HEK293T (cell line): ENCODE data around the gene MFSD11.
A peak's percentile ranks its signal among the peaks of the same experiment; 100 is the strongest.
"Not testable (repeated sequence)": the region's sequence is repeated elsewhere in the genome, so short reads cannot be mapped to it uniquely, and the experiment has no call there.

Experiments used
- ARNT ChIP-seq: fragments of 450-650 bp; IDR thresholded peaks from 2 replicates; pipeline ENCODE4 v1.6.1; 2017; ENCODE audit warnings: mild to moderate bottlenecking
- BHLHE40 ChIP-seq: fragments of 450-650 bp; IDR thresholded peaks from 2 replicates; pipeline ENCODE4 v1.6.1; 2016; ENCODE audit warnings: mild to moderate bottlenecking, moderate library complexity, borderline replicate concordance
- CTBP1 ChIP-seq: fragments of 450-650 bp; IDR thresholded peaks from 2 replicates; pipeline ENCODE4 v1.6.1; 2016; ENCODE audit warnings: borderline replicate concordance
- ELF4 ChIP-seq: fragments of 450-650 bp; IDR thresholded peaks from 2 replicates; pipeline ENCODE4 v1.6.1; 2017; ENCODE audit warnings: antibody characterized with exemption
- FOXA1 ChIP-seq: fragments of 450-650 bp; IDR thresholded peaks from 2 replicates; pipeline ENCODE4 v1.6.1; 2016; ENCODE audit warnings: mild to moderate bottlenecking
- FOXK2 ChIP-seq: fragments of 450-650 bp; IDR thresholded peaks from 2 replicates; pipeline ENCODE4 v1.6.1; 2016; ENCODE audit warnings: mild to moderate bottlenecking
- FOXM1 ChIP-seq: fragments of 450-650 bp; IDR thresholded peaks from 2 replicates; pipeline ENCODE4 v1.6.1; 2017; ENCODE audit warnings: mild to moderate bottlenecking, borderline replicate concordance
- L3MBTL2 ChIP-seq: fragments of 450-650 bp; conservative IDR thresholded peaks from 2 replicates; pipeline ENCODE4 v1.6.1; 2016; ENCODE audit warnings: mild to moderate bottlenecking
- LEF1 ChIP-seq: fragments of 450-650 bp; IDR thresholded peaks from 2 replicates; pipeline ENCODE4 v1.6.1; 2017; ENCODE audit warnings: mild to moderate bottlenecking, borderline replicate concordance
- NFRKB ChIP-seq: fragments of 450-650 bp; IDR thresholded peaks from 2 replicates; pipeline ENCODE4 v1.6.1; 2016; ENCODE audit warnings: mild to moderate bottlenecking, moderate library complexity
- SP1 ChIP-seq: fragments of 450-650 bp; IDR thresholded peaks from 2 replicates; pipeline ENCODE4 v1.6.1; 2017
- TARDBP ChIP-seq: fragments of 450-650 bp; IDR thresholded peaks from 2 replicates; pipeline ENCODE4 v1.6.1; 2016
- ZNF384 ChIP-seq: fragments of 450-650 bp; IDR thresholded peaks from 2 replicates; pipeline ENCODE4 v1.6.1; 2016
- TF ChIP-seq, protein P1 (sequence below): fragments of 450-650 bp; IDR thresholded peaks from 2 replicates; pipeline ENCODE4 v1.6.1; 2016

- not testable (repeated sequence) for TF ChIP-seq LEF1, BHLHE40, SP1, TARDBP, ELF4, CTBP1, ARNT, NFRKB, ZNF384, FOXM1, FOXA1, FOXK2
- peak; percentile 78 for TF ChIP-seq L3MBTL2
- TF ChIP-seq, protein P1, sequence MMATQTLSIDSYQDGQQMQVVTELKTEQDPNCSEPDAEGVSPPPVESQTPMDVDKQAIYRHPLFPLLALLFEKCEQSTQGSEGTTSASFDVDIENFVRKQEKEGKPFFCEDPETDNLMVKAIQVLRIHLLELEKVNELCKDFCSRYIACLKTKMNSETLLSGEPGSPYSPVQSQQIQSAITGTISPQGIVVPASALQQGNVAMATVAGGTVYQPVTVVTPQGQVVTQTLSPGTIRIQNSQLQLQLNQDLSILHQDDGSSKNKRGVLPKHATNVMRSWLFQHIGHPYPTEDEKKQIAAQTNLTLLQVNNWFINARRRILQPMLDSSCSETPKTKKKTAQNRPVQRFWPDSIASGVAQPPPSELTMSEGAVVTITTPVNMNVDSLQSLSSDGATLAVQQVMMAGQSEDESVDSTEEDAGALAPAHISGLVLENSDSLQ: not testable (repeated sequence)
These were observed 27.7 kb upstream of the MFSD11 start for GRCh38 chr17:76709951-76710862.
